BLaER1 (cell line): ENCODE results near the gene TFDP1.
A peak's percentile ranks its signal among the peaks of the same experiment; 100 is the strongest.
"Not testable (repeated sequence)": the region's sequence is repeated elsewhere in the genome, so short reads cannot be mapped to it uniquely, and the experiment has no call there.

ENCODE experiments used
- H3K27ac ChIP-seq: shearing (Covaris generic); formaldehyde crosslinking; 2 replicates; pipeline ENCODE4 v1.8.1; 2022
- H3K27me3 ChIP-seq: shearing (Covaris generic); formaldehyde crosslinking; 2 replicates; pipeline ENCODE4 v1.8.1; 2022
- H3K36me3 ChIP-seq: shearing (Covaris generic); formaldehyde crosslinking; 2 replicates; pipeline ENCODE4 v1.8.1; 2022
- H3K4me1 ChIP-seq: shearing (Covaris generic); formaldehyde crosslinking; 2 replicates; pipeline ENCODE4 v1.8.1; 2022
- H3K4me2 ChIP-seq: shearing (Covaris generic); formaldehyde crosslinking; 2 replicates; pipeline ENCODE4 v1.8.1; 2022
- H3K4me3 ChIP-seq: shearing (Covaris generic); formaldehyde crosslinking; 2 replicates; pipeline ENCODE4 v1.8.1; 2022
- H3K9ac ChIP-seq: shearing (Covaris generic); formaldehyde crosslinking; 2 replicates; pipeline ENCODE4 v1.8.1; 2022
- H3K9me3 ChIP-seq: shearing (Covaris generic); formaldehyde crosslinking; 2 replicates; pipeline ENCODE4 v1.8.1; 2022
- H4K20me1 ChIP-seq: shearing (Covaris generic); formaldehyde crosslinking; 2 replicates; pipeline ENCODE4 v1.8.1; 2022
- Cebpa-rat ChIP-seq: shearing (Covaris generic); IDR thresholded peaks from 2 replicates; pipeline ENCODE4 v1.8.1; 2022

The TFDP1 gene

DNA sequence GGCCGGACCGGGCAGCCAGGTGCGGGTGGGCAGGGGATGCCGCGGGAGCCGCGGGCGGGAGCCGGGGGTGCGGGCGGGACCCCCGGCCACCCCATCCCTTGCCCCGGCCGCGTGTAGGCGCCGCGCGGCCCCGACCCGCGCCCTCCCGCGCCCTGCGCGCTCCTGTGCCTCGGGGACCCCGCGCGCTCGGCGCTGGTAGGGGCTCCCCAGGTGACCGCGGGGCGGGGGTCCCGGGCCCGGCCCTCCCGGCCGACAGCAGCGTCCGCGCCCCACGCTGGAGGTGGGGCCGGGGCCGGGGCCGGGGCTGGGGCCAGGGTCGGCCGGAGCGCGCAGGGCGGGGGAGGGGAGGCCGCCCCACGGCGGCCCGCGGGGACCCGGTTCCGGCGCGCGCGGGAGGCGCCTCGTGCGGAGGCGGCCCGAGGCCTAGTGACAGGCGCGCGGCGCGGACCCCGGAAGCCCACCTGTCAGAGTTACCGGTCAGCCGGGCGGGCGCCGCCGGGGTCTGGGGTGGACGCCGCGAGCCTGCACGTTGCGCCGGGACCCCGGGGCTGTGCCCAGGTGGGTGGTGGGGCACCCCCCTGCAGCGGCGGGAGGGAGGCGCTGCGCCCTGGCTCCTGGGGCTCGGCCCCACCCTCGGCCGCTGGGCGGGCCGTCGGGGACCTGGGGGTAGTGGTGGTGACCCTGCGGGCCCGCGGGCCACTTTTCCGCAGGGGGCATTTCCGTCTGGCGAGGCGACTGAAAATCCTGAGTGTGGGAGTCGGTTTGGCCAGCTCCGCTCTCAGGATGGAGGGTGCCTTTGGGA lies 518 bp downstream of the TFDP1 start:
- no peaks in the 10 kb centered on the region for H3K9me3 ChIP-seq
- peak overlapping the region; percentile 91 for H3K27ac ChIP-seq
- peaks cover 38% of the 10 kb centered on the region for H3K36me3 ChIP-seq
- H3K9ac ChIP-seq, result peak overlapping the region; percentile 87
- H3K4me2 ChIP-seq, result peak overlapping the region; percentile 98
- peaks cover 40% of the 10 kb centered on the region for H3K4me1 ChIP-seq
- no peak for TF ChIP-seq Cebpa-rat
- H4K20me1 ChIP-seq, result peaks cover 49% of the 10 kb centered on the region
- no peaks in the 10 kb centered on the region for H3K27me3 ChIP-seq
- H3K4me3 ChIP-seq, result peak overlapping the region; percentile 89

DNA sequence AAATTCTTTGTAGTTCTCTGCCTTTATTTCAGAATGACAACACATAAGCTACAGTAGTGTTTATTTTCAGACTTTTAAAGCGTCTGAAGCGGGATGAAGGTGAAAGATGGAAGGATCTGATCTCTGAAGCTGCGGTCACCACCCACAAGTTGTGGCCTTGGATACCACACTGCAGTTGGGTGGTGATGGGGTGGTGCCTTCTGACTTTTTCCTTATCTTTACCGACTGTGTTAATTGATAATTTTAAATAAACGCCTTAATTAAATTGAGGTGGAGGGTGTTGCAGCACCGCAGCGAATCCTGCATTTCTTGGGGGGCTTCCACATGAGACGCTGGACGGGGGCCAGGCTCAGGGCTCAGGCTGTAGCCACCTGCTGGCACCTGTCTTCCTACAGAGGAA lies 1.3 kb downstream of the TFDP1 start:
- no peaks in the 10 kb centered on the region for H3K9me3 ChIP-seq
- peak overlapping the region; percentile 98 for H3K4me2 ChIP-seq
- peaks cover 40% of the 10 kb centered on the region for H3K4me1 ChIP-seq
- no peak for TF ChIP-seq Cebpa-rat
- peak overlapping the region; percentile 87 for H3K9ac ChIP-seq
- H3K27ac ChIP-seq, result 0 out of 2 replicates have a peak overlapping the region, but pooled peaks have one; percentile 91
- peaks cover 44% of the 10 kb centered on the region for H3K36me3 ChIP-seq
- no peaks in the 10 kb centered on the region for H3K27me3 ChIP-seq
- peak overlapping the region; percentile 89 for H3K4me3 ChIP-seq
- H4K20me1 ChIP-seq, result peaks cover 57% of the 10 kb centered on the region

DNA sequence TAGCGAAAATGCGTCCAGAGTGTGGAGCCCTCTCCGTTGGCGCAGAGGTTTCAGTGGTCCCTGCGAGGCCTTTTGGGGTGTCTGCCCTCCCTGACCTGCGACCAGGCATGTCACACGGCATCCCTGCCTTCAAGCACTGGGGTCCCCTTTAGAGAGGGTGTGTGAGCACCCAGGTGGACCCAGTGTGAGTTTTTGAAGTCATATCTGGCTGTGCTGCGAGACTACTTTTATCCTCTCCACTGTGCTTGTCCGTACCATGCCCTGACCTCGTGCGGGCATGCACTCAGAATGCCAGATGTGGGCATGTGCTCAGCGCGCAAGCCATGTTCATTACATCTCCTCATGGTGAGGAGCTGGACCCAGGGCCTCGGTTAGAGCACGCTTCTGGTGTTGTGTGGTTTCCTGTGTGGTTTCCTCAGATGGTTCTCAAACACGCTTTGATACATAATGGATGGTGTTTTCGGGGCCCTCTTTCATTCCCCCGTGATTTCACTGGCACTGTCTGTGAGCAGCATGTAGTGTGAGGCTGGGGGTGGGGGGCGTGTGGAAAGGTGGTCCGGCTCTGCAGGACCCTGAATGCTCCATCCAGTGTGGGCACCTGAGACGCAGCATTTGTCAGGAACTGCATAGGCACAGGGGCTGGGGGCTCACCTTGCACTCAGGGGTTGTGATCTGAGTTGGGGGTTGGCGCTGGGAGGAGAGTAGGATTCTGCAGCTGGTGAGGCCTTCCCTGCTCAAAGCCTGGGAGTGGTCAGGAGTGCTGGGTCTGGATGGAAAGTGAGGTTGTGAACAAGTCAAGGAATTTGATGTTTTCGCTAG lies 2.3 kb downstream of the TFDP1 start:
- H4K20me1 ChIP-seq, result peaks cover 67% of the 10 kb centered on the region
- H3K27me3 ChIP-seq, result no peaks in the 10 kb centered on the region
- no peak for TF ChIP-seq Cebpa-rat
- H3K9ac ChIP-seq, result no peak overlapping the region
- H3K9me3 ChIP-seq, result no peaks in the 10 kb centered on the region
- peaks cover 40% of the 10 kb centered on the region for H3K4me1 ChIP-seq
- peak overlapping the region; percentile 89 for H3K4me3 ChIP-seq
- peaks cover 50% of the 10 kb centered on the region for H3K36me3 ChIP-seq
- H3K27ac ChIP-seq, result no peak overlapping the region
- peak overlapping the region; percentile 98 for H3K4me2 ChIP-seq

DNA sequence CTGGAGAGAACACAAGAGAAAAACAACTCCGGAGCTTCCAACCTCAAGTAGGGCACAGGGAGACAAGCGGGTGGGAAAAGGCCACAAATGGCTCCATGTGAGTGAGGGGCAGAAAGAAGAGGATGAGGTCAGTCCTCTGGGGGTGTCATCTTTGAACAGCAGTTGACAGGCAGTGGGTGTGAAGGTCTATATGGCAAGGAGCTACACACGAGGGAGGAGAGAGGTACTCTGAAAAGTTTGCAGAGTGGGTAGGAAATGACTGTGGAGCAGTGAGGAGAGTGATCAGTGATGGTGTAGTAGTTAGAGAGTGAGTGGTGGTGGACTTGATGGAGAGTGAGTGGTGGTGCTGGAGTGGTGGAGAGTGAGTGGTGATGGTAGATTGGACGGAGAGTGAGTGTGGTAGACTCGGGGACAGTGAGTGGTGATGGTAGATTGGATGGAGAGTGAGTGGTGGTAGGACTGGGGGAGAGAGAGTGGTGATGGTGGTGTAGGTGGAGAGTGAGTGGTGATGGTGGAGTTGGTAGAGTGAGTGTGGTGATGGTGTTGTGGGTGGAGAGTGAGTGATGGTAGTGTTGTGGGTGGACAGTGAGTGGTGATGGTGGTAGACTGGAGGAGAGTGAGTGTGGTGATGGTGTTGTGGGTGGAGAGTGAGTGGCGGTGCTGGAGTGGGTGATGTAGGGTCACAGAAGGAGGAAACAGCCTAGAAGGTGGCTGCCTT lies 4.0 kb downstream of the TFDP1 start:
- H3K9ac ChIP-seq, result no peak overlapping the region
- H3K4me1 ChIP-seq, result peaks cover 40% of the 10 kb centered on the region
- no peak for TF ChIP-seq Cebpa-rat
- H4K20me1 ChIP-seq, result peaks cover 83% of the 10 kb centered on the region
- no peaks in the 10 kb centered on the region for H3K9me3 ChIP-seq
- H3K27me3 ChIP-seq, result no peaks in the 10 kb centered on the region
- H3K4me3 ChIP-seq, result no peak overlapping the region
- H3K27ac ChIP-seq, result no peak overlapping the region
- H3K36me3 ChIP-seq, result peaks cover 67% of the 10 kb centered on the region
- H3K4me2 ChIP-seq, result 0 out of 2 replicates have a peak overlapping the region, but pooled peaks have one; percentile 14

DNA sequence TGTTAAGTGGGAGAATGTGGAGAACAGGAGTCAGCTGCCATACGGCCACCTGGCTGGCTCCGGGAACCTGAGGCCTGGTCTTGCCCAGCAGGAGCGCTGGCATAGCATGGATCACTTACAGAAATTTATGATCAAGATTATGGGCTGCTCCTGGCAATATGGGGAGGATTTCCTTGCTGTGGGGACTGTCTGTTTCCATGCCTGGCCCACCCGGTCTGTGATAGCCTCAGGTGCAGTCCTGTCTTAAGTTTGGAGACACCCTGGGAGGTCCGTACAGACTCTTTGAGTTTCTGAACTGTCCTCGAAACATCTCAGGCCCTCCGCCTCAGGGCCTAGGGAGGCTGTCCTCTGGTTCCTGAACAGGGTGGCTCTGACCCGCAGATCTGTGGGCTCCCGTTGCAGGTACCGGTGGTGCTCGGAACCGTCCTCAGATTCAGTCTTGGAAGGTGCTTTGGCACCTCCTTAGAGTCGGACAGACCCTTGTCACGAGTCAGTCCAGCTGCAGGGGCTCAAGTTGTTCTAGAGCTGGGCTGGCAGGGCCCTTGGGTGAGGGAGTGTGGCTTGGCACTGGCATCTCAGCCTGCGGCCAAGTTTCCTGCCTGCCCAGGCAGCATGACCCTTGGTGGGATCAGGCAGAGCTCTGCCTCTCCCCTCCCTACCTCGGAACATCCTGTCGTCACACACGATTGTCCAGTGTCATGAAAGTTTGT lies 4.9 kb downstream of the TFDP1 start:
- Histone ChIP-seq H3K27ac (no peak overlapping the region), H3K4me3 (no peak overlapping the region), H3K4me2 (no peak overlapping the region), H4K20me1 (peaks cover 92% of the 10 kb centered on the region), H3K9me3 (no peaks in the 10 kb centered on the region), H3K9ac (no peak overlapping the region), H3K36me3 (peaks cover 74% of the 10 kb centered on the region), H3K4me1 (peaks cover 40% of the 10 kb centered on the region), H3K27me3 (no peaks in the 10 kb centered on the region)
- no peak for TF ChIP-seq Cebpa-rat

DNA sequence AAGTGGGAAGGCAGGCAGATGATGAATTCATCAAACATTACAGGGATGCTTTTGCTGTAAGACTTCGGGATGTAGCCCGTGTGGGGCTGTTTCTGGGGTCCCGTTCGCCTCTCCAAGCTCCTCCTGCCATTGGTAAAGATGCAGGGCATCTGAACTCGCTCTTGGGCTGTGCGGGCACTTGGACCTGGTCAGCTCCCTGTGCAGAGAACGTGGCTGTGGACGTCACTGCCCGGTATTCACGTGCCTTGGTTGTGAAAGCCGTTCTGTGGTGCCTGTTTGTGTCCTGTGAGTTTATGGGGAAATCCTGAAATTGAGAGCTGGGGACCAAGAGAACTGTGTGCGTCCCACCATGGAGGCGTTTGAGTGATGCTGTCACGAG lies 5.4 kb downstream of the TFDP1 start:
- H3K4me3 ChIP-seq, result no peak overlapping the region
- H3K4me2 ChIP-seq, result no peak overlapping the region
- no peak overlapping the region for H3K9ac ChIP-seq
- H3K36me3 ChIP-seq, result peaks cover 80% of the 10 kb centered on the region
- H3K9me3 ChIP-seq, result 0 out of 2 replicates have a peak, but pooled peaks cover under 1% of the 10 kb centered on the region
- TF ChIP-seq Cebpa-rat, result no peak
- H3K27me3 ChIP-seq, result no peaks in the 10 kb centered on the region
- H3K4me1 ChIP-seq, result peaks cover 40% of the 10 kb centered on the region
- no peak overlapping the region for H3K27ac ChIP-seq
- peaks cover 97% of the 10 kb centered on the region for H4K20me1 ChIP-seq

DNA sequence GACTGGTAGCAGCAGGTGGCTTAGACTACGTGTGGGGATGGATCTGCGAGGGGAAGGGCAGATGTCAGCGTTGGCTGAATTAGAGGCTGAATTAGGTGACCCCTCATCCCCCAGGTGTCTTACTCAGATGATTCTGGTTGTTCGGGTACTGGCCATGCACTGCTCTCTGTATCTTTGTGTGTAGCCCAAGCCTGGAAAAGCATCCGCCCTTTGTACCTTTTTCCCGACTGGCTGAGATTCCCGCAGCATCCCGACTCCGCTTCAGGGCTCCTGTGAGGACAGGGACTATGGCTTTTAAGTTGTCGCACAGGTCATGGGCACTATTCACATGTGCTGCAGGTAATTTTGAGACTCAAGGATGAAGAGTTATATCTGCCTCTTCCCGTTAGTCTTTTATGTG lies 7.2 kb downstream of the TFDP1 start:
- Histone ChIP-seq H3K9me3 (peaks cover 15% of the 10 kb centered on the region), H4K20me1 (peaks cover 100% of the 10 kb centered on the region), H3K27me3 (no peaks in the 10 kb centered on the region), H3K9ac (no peak overlapping the region), H3K4me2 (no peak overlapping the region), H3K36me3 (peaks cover 93% of the 10 kb centered on the region), H3K4me3 (no peak overlapping the region), H3K4me1 (peaks cover 27% of the 10 kb centered on the region), H3K27ac (no peak overlapping the region)
- no peak for TF ChIP-seq Cebpa-rat

DNA sequence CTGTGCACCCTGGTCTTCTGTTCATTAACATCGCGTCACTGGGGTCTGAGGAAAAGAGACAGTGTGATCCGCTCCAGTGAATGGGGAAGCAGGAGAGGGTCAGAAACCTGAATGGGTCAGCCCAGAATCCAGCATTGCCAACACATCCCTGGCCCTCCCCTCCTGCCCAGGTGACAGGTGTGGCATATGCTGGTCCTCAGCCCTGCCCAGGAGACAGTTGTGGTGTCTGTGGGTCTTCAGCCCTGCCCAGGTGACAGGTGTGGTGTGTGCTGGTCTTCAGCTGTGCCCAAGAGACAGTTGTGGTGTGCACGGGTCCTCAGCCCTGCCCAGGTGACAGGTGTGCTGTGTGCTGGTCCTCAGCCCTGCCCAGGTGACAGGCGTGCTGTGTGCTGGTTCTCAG lies 8.0 kb downstream of the TFDP1 start:
- Histone ChIP-seq H4K20me1 (peaks cover 100% of the 10 kb centered on the region), H3K9me3 (peaks cover 23% of the 10 kb centered on the region), H3K36me3 (peaks cover 93% of the 10 kb centered on the region), H3K4me3 (no peak overlapping the region), H3K4me1 (peaks cover 19% of the 10 kb centered on the region), H3K27ac (no peak overlapping the region), H3K27me3 (no peaks in the 10 kb centered on the region), H3K4me2 (no peak overlapping the region), H3K9ac (no peak overlapping the region)
- TF ChIP-seq Cebpa-rat, result no peak

DNA sequence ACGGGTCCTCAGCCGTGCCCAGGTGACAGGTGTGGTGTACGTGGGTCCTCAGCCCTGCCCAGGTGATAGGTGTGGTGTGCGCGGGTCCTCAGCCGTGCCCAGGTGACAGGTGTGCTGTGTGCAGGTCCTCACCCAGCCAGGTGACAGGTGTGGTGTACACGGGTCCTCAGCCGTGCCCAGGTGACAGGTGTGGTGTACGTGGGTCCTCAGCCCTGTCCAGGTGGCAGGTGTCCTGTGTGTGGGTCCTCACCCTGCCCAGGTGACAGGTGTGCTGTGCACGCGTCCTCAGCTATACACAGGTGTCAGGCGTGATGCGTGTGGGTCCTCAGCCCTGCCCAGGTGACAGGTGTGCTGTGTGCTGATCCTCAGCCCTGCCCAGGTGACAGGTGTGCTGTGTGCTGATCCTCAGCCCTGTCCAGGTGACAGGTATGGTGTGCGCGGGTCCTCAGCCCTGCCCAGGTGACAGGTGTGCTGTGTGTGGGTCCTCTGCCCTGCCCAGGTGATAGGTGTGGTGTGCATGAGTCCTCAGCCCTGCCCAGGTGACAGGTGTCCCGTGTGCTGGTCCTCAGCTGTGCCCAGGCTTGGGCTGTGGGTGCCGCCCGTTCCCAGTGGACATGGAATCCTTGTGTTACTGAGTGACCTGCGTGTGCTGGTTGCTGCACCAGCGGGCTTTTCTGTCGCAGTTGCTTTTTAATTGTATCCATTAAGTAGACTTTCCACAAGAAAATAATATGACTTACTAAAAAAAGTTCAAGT lies 9.7 kb downstream of the TFDP1 start:
- H3K4me3 ChIP-seq, H3K4me1 ChIP-seq, H3K27me3 ChIP-seq, H3K27ac ChIP-seq, H3K4me2 ChIP-seq, H3K9ac ChIP-seq: not testable (repeated sequence)
- peaks cover 40% of the 10 kb centered on the region for H3K9me3 ChIP-seq
- peaks cover 93% of the 10 kb centered on the region for H3K36me3 ChIP-seq
- H4K20me1 ChIP-seq, result peaks cover 100% of the 10 kb centered on the region
